IMR-90 (cell line): Measurements from ENCODE around the gene RET. TPM values are rescaled to one million over a fixed set of nuclear protein-coding genes. Genes with fewer than 3 reads are reported as not detected.

Source experiments
- ATAC-seq: fragments of 200-7000 bp; cut with Tn5 transposase; 2 replicates; pipeline ENCODE4 v1.9.1; 2020; ENCODE audit warnings: low read depth, mild to moderate bottlenecking, moderate library complexity
- BruUV-seq: library from RNA; stranded (reverse); fragments of 400-500 nt; replicated peaks from 2 replicates; lab custom pipeline; 2021; lab: Mats Ljungman, UMichigan
- CTCF ChIA-PET: fragments of 300-600 bp; formaldehyde crosslinking; extraction: SDS; loops from one replicate; lab custom pipeline; 2021; ENCODE audit warnings: antibody characterized with exemption; lab: Yijun Ruan, JAX
- POLR2A ChIA-PET: fragments of 300-600 bp; sonication (Branson Sonifier 250); formaldehyde crosslinking; loops from one replicate; lab custom pipeline; 2022; ENCODE audit warnings: antibody characterized with exemption; ENCODE audit not compliant: unreplicated experiment; lab: Charles Lee
- DNase-seq: peaks from one replicate; pipeline ENCODE4 v3.0.0; 2013
- H2AFZ ChIP-seq: replicated peaks from 2 replicates; pipeline ENCODE3; 2013; ENCODE audit warnings: low read length, mild to moderate bottlenecking; ENCODE audit not compliant: poor library complexity
- H2AK5ac ChIP-seq: 2 replicates; pipeline ENCODE4 v1.6.1; 2013; ENCODE audit warnings: low read depth, low read length, inconsistent platforms
- H2AK9ac ChIP-seq: replicated peaks from 2 replicates; pipeline ENCODE3; 2013; ENCODE audit warnings: mild to moderate bottlenecking, low read depth, low read length, moderate library complexity; ENCODE audit not compliant: poor library complexity
- H2BK120ac ChIP-seq: 2 replicates; pipeline ENCODE4 v1.6.1; 2013; ENCODE audit warnings: low read depth, low read length, inconsistent platforms
- H2BK15ac ChIP-seq: 3 replicates; pipeline ENCODE4 v1.6.1; 2013; ENCODE audit warnings: low read depth, low read length, inconsistent platforms
- H2BK20ac ChIP-seq: 2 replicates; pipeline ENCODE4 v1.6.1; 2013; ENCODE audit warnings: low read depth, mild to moderate bottlenecking, inconsistent platforms, low read length, moderate library complexity
- H2BK5ac ChIP-seq: 2 replicates; pipeline ENCODE4 v1.6.1; 2013; ENCODE audit warnings: mild to moderate bottlenecking, low read depth, low read length, inconsistent platforms; ENCODE audit not compliant: poor library complexity, severe bottlenecking
- H3K14ac ChIP-seq: replicated peaks from 2 replicates; pipeline ENCODE4 v1.6.1; 2013; ENCODE audit warnings: low read depth, low read length, inconsistent platforms
- H3K18ac ChIP-seq: 2 replicates; pipeline ENCODE4 v1.6.1; 2013; ENCODE audit warnings: low read depth, low read length, control low read depth
- H3K23ac ChIP-seq: 2 replicates; pipeline ENCODE4 v1.6.1; 2013; ENCODE audit warnings: low read depth, low read length, inconsistent platforms
- H3K27ac ChIP-seq: 2 replicates; pipeline ENCODE4 v1.5.1; 2013; ENCODE audit warnings: mild to moderate bottlenecking, control low read depth, low read length; ENCODE audit not compliant: insufficient read depth
- H3K27me3 ChIP-seq: 2 replicates; pipeline ENCODE4 v1.6.1; 2013; ENCODE audit warnings: low read length; ENCODE audit not compliant: control insufficient read depth, insufficient read depth
- H3K36me3 ChIP-seq: 2 replicates; pipeline ENCODE4 v1.6.1; 2013; ENCODE audit warnings: low read length, mixed read lengths; ENCODE audit not compliant: control insufficient read depth, insufficient read depth
- H3K4ac ChIP-seq: 2 replicates; pipeline ENCODE4 v1.6.1; 2013; ENCODE audit warnings: low read depth, low read length, inconsistent platforms
- H3K4me1 ChIP-seq: 2 replicates; pipeline ENCODE4 v1.6.1; 2013; ENCODE audit warnings: low read length, mixed read lengths; ENCODE audit not compliant: control insufficient read depth, insufficient read depth
- H3K4me2 ChIP-seq: 2 replicates; pipeline ENCODE4 v1.6.1; 2013; ENCODE audit warnings: low read depth, mild to moderate bottlenecking, control low read depth, low read length, moderate library complexity
- H3K4me3 ChIP-seq: 2 replicates; pipeline ENCODE4 v1.5.1; 2013; ENCODE audit warnings: low read depth, mild to moderate bottlenecking, control low read depth, low read length, moderate library complexity; ENCODE audit not compliant: insufficient read depth
- H3K56ac ChIP-seq: 2 replicates; pipeline ENCODE4 v1.6.1; 2013; ENCODE audit warnings: low read length, inconsistent platforms; ENCODE audit not compliant: insufficient read depth; ENCODE audit errors: extremely low read depth
- H3K79me1 ChIP-seq, 2 experiments: 2 replicates each; pipeline ENCODE4 v1.6.1; 2013; ENCODE audit warnings: low read length in 2 of 2, inconsistent platforms in 1 of 2, low read depth in 1 of 2
- H3K9ac ChIP-seq: 2 replicates; pipeline ENCODE4 v1.6.1; 2013; ENCODE audit warnings: low read depth, low read length, control low read depth
- H3K9me1 ChIP-seq: 2 replicates; pipeline ENCODE4 v1.6.1; 2013; ENCODE audit warnings: low read length, inconsistent platforms; ENCODE audit not compliant: insufficient read depth
- H3K9me3 ChIP-seq: 2 replicates; pipeline ENCODE4 v1.6.1; 2013; ENCODE audit warnings: low read length; ENCODE audit not compliant: control insufficient read depth, insufficient read depth
- H4K20me1 ChIP-seq: 2 replicates; pipeline ENCODE4 v1.6.1; 2013; ENCODE audit warnings: low read length, inconsistent platforms; ENCODE audit not compliant: insufficient read depth
- H4K5ac ChIP-seq: 2 replicates; pipeline ENCODE4 v1.6.1; 2013; ENCODE audit warnings: mild to moderate bottlenecking, low read depth, low read length, control low read depth
- H4K8ac ChIP-seq, 2 experiments: 2 replicates each; pipeline ENCODE4 v1.6.1; 2013; ENCODE audit warnings: low read depth in 2 of 2, low read length in 2 of 2, control low read depth in 1 of 2, inconsistent platforms in 1 of 2
- H4K91ac ChIP-seq: 2 replicates; pipeline ENCODE4 v1.6.1; 2013; ENCODE audit warnings: low read depth, low read length, inconsistent platforms; ENCODE audit not compliant: insufficient read depth
- BHLHE40 ChIP-seq: fragments of 150-350 bp; IDR thresholded peaks from 2 replicates; pipeline ENCODE4 v1.6.1; 2016; ENCODE audit warnings: mild to moderate bottlenecking, low read depth, low read length
- CEBPB ChIP-seq: IDR thresholded peaks from 2 replicates; pipeline ENCODE4 v1.6.1; 2012; ENCODE audit warnings: low read depth, low read length, improper control_type of control experiment
- CHD1 ChIP-seq: IDR thresholded peaks from 2 replicates; pipeline ENCODE4 v1.6.1; 2012; ENCODE audit warnings: low read depth, low read length, improper control_type of control experiment
- CTCF ChIP-seq: conservative IDR thresholded peaks from 2 replicates; pipeline ENCODE4 v1.5.1; 2012; ENCODE audit warnings: mild to moderate bottlenecking, low read depth, low read length, improper control_type of control experiment
- ELK1 ChIP-seq: fragments of 150-350 bp; IDR thresholded peaks from 2 replicates; pipeline ENCODE4 v1.6.1; 2016; ENCODE audit warnings: low read depth, mild to moderate bottlenecking, low read length, moderate library complexity, borderline replicate concordance
- FOS ChIP-seq: fragments of 150-350 bp; IDR thresholded peaks from 2 replicates; pipeline ENCODE4 v1.6.1; 2016; ENCODE audit warnings: low read depth, low read length
- MAFK ChIP-seq: IDR thresholded peaks from 2 replicates; pipeline ENCODE4 v1.6.1; 2012; ENCODE audit warnings: low read depth, low read length, improper control_type of control experiment
- MAZ ChIP-seq: IDR thresholded peaks from 2 replicates; pipeline ENCODE4 v1.6.1; 2012; ENCODE audit warnings: low read depth, mild to moderate bottlenecking, low read length, improper control_type of control experiment, moderate library complexity, borderline replicate concordance
- MXI1 ChIP-seq: IDR thresholded peaks from 2 replicates; pipeline ENCODE4 v1.6.1; 2012; ENCODE audit warnings: low read depth, mild to moderate bottlenecking, low read length, moderate library complexity, borderline replicate concordance
- NFE2L2 ChIP-seq: fragments of 150-350 bp; IDR thresholded peaks from 2 replicates; pipeline ENCODE4 v1.6.1; 2016; ENCODE audit warnings: low read depth, mild to moderate bottlenecking, low read length
- POLR2A ChIP-seq: IDR thresholded peaks from 2 replicates; pipeline ENCODE4 v1.6.1; 2012; ENCODE audit warnings: mild to moderate bottlenecking, low read depth, low read length
- RAD21 ChIP-seq: IDR thresholded peaks from 2 replicates; pipeline ENCODE4 v1.6.1; 2012; ENCODE audit warnings: low read length, improper control_type of control experiment
- RCOR1 ChIP-seq: IDR thresholded peaks from 2 replicates; pipeline ENCODE4 v1.6.1; 2012; ENCODE audit warnings: mild to moderate bottlenecking, low read length, improper control_type of control experiment; ENCODE audit not compliant: insufficient replicate concordance
- RFX5 ChIP-seq: IDR thresholded peaks from 2 replicates; pipeline ENCODE4 v1.8.0; 2012; ENCODE audit warnings: low read depth, mild to moderate bottlenecking, low read length, moderate library complexity
- SMC3 ChIP-seq: fragments of 150-350 bp; IDR thresholded peaks from 2 replicates; pipeline ENCODE4 v1.6.1; 2016; ENCODE audit warnings: low read depth, mild to moderate bottlenecking, antibody characterized with exemption, low read length, moderate library complexity
- USF2 ChIP-seq: fragments of 150-350 bp; IDR thresholded peaks from 2 replicates; pipeline ENCODE4 v1.6.1; 2017; ENCODE audit warnings: mild to moderate bottlenecking, antibody characterized with exemption, low read length, low read depth
- WGBS, 2 experiments: methylation state at CpG; one replicate each; pipeline versions ENCODE4 v1.1.5 to v1.1.7; 2013; ENCODE audit warnings: missing lambda C conversion rate in 2 of 2; ENCODE audit not compliant: insufficient read length in 1 of 2; ENCODE audit errors: extremely low coverage in 2 of 2; 5-methylcytosine and 5-hydroxymethylcytosine counted together
- dilution Hi-C: fragments of 300-500 bp; cut with HindIII; formaldehyde crosslinking; loops from one replicate; pipeline ENCODE4 v1.14.3; 2018; ENCODE audit warnings: low sequenced_read_pairs; ENCODE audit not compliant: unreplicated experiment
- in situ Hi-C: fragments of 300-500 bp; cut with MboI; formaldehyde crosslinking; loops from 3 replicates; pipeline ENCODE4 v1.14.3; 2019; ENCODE audit warnings: low sequenced_read_pairs, inconsistent platforms, mixed read lengths
- intact Hi-C: fragments of 100-400 bp; cut with micrococcal nuclease; formaldehyde crosslinking; loops from 2 replicates; pipeline ENCODE4 v1.10.0; 2022
- polyA plus RNA-seq, 3 experiments: library from polyadenylated mRNA; depleted of rRNA; stranded (reverse); fragments of >200 nt; gene quantifications; 2 replicates each; pipeline ENCODE4 v1.2.3, GENCODE V29; 2012; ENCODE audit warnings: low replicate concordance in 1 of 3
- total RNA-seq: library from RNA; depleted of rRNA; stranded (reverse); fragments of >200 nt; gene quantifications from 2 replicates; pipeline ENCODE4 v1.2.3, GENCODE V29; 2012

The RET gene
- total and polyA plus RNA-seq, 2 of the 4 experiments (the other 2 are of a cell fraction): 0.10 to 0.18 TPM

GRCh38 chr10:43068136-43068395 is 8.8 kb upstream of the RET start:
- H4K20me1 ChIP-seq: no peaks in the 10 kb centered on the region
- H3K9ac ChIP-seq: no peak overlapping the region
- H3K27me3 ChIP-seq: peaks cover 25% of the 10 kb centered on the region
- DNase-seq: no peak
- no peak overlapping the region for H2BK5ac ChIP-seq
- H2AK9ac ChIP-seq: no peak overlapping the region
- no peak overlapping the region for H2BK120ac ChIP-seq
- H2AFZ ChIP-seq: no peak overlapping the region
- H3K18ac ChIP-seq: no peak overlapping the region
- intact Hi-C loops (no loop called here), dilution Hi-C loops (no loop called here), in situ Hi-C loops (loop anchor here (25.0 kb wide), 1 partner anchor 181 kb away; no protein-coding TSS in a partner anchor)
- H3K4ac ChIP-seq: no peak overlapping the region
- H3K9me1 ChIP-seq: no peaks in the 10 kb centered on the region
- H2AK5ac ChIP-seq: no peak overlapping the region
- H3K56ac ChIP-seq: no peak overlapping the region
- H3K27ac ChIP-seq: no peak overlapping the region
- no TSS peak for BruUV-seq
- H2BK20ac ChIP-seq: no peak overlapping the region
- H3K9me3 ChIP-seq: no peaks in the 10 kb centered on the region
- no peak overlapping the region for H4K91ac ChIP-seq
- 63% methylated on average over 5 of the region's 5 CpGs; no CpG with 5 or more reads in 1 of the 2 experiments for WGBS, 2 experiments
- ChIA-PET CTCF (no interaction called here), POLR2A (no interaction called here)
- H3K14ac ChIP-seq: no peak overlapping the region
- no peak overlapping the region for H4K8ac ChIP-seq
- H3K23ac ChIP-seq: no peak overlapping the region
- no peaks in the 10 kb centered on the region for H3K4me1 ChIP-seq
- H2BK15ac ChIP-seq: no peak overlapping the region
- no peak for ATAC-seq
- no peak overlapping the region for H3K4me2 ChIP-seq
- H3K4me3 ChIP-seq: no peak overlapping the region
- no peaks in the 10 kb centered on the region for H3K36me3 ChIP-seq
- no peaks in the 10 kb centered on the region for H3K79me1 ChIP-seq
- no peak overlapping the region for H4K5ac ChIP-seq
- no peak for TF ChIP-seq CTCF
- TF ChIP-seq SMC3: no peak
- no peak for TF ChIP-seq RFX5
- TF ChIP-seq CEBPB: no peak
- no peak for TF ChIP-seq ELK1
- TF ChIP-seq FOS: no peak
- no peak for TF ChIP-seq MAZ
- TF ChIP-seq POLR2A: no peak
- TF ChIP-seq RAD21: no peak
- no peak for TF ChIP-seq MAFK
- TF ChIP-seq CHD1: no peak
- no peak for TF ChIP-seq BHLHE40
- TF ChIP-seq RCOR1: no peak
- no peak for TF ChIP-seq MXI1
- TF ChIP-seq NFE2L2: no peak
- no peak for TF ChIP-seq USF2
